ENCODE data around the gene SLC25A19.

SLC25A19 gene

DNA sequence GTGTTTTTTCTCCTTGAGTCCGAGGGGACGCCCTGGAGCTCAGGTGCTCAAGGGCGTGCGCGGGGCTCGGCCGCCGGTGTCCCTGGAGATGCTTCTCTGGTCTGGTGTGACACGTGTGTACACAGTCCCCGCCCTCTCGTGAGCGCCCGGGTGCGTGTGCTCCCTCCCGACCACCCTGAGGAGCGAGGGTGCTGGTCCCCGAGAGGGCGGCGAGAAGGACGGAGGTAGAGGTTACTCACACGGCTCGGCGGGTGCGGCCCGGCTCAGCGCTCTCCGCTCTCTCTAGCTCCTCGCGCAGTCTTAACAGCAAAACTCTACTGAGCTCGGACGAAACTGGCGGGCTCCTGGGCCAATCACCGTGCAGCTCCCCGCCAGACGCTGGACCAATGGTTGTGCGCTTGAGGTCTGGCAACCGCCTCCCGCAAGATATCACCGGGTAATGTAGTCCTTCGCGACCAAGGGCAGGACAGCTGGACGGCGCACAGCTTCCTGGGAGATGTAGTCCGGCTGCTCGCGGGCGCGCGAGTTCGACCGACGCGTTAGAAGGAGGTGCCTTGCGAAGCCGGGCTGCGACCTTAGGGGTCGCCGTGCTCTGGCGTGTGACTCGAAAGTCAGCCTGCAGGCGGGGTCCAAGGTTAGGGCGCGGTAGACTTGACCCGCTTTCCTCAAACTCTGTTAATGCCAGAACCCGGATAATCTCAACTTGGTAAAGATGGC lies at the start of gene SLC25A19:
Gene SLC25A19 (minus strand): TSS at position 319 of the 717 bp plus-strand sequence. CDS start 2,669 bp downstream, outside the sequence.
- TF ChIP-seq, protein P1, sequence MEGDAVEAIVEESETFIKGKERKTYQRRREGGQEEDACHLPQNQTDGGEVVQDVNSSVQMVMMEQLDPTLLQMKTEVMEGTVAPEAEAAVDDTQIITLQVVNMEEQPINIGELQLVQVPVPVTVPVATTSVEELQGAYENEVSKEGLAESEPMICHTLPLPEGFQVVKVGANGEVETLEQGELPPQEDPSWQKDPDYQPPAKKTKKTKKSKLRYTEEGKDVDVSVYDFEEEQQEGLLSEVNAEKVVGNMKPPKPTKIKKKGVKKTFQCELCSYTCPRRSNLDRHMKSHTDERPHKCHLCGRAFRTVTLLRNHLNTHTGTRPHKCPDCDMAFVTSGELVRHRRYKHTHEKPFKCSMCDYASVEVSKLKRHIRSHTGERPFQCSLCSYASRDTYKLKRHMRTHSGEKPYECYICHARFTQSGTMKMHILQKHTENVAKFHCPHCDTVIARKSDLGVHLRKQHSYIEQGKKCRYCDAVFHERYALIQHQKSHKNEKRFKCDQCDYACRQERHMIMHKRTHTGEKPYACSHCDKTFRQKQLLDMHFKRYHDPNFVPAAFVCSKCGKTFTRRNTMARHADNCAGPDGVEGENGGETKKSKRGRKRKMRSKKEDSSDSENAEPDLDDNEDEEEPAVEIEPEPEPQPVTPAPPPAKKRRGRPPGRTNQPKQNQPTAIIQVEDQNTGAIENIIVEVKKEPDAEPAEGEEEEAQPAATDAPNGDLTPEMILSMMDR (IDR thresholded peaks at IDR 0.05; ENCODE audit: borderline replicate concordance, insufficient read depth, low read depth, low read length) = peak; percentile 57
- H3K4me3 ChIP-seq (ENCODE audit: low read depth, low read length) = peak within 1 kb of the TSS; percentile 79

DNA sequence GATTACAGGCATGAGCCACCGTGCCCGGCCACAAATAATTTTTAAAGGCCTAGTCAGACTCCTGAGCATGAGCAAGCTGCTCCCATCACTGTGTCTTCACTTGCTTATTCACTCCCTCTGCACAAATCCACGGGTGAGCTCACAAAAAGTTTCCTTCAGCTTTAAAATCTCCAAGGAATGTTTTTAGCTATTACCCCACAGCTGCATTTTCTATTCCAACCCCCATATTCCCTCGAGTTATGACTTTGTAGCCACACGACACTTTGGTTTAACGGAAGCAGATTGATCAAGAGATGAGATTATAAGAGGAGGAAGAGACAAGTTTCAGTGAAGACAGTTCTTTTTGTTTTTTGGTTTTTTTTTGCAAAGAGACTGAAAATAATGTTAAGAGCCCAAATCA lies 49.1 kb upstream of the SLC25A19 start:
- no peak overlapping the region for H3K4me3 ChIP-seq (ENCODE audit: low read depth, low read length)
- TF ChIP-seq, protein P1 (IDR thresholded peaks at IDR 0.05; ENCODE audit: borderline replicate concordance, insufficient read depth, low read depth, low read length) = no peak

DNA sequence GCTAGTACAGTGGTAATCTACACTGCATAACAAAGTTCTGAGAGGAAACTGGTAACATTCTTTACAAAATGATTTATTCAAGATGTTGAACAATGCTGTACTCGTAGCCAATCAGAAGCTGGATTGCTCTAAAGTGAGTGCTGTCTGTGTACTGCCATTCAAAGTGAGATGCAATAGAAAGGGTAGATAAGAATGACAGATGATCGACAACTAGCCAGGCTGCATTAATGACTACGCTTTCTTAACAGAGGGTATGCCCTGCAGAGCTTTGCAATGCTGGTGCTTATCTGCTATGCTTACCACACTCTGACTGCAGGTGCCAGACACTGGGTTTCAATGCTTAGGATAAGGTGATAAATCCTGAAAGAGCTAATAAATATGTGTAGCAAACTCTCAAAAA lies 46.1 kb upstream of the SLC25A19 start:
- H3K4me3 ChIP-seq (ENCODE audit: low read depth, low read length) = no peak overlapping the region
- TF ChIP-seq, protein P1 (IDR thresholded peaks at IDR 0.05; ENCODE audit: borderline replicate concordance, insufficient read depth, low read depth, low read length) = no peak

DNA sequence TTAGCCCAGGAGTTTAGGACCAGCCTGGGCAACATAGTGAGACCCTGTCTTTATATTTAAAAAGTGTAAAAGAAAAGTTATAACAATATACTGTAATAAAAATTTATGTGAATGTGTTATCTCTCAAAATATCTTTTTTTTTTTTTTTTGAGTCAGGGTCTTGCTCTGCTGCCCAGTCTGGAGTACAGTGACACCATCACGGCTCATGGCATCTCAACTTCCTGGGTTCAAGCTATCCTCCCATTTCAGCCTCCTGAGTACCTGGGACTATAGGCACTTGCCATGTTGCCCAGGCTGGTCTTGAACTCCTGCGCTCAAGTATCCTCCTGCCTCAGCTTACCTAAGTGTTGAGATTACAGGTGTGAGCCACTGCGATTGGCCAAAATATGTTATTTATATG lies 45.5 kb upstream of the SLC25A19 start:
- no peak overlapping the region for H3K4me3 ChIP-seq (ENCODE audit: low read depth, low read length)
- TF ChIP-seq, protein P1 (IDR thresholded peaks at IDR 0.05; ENCODE audit: borderline replicate concordance, insufficient read depth, low read depth, low read length) = no peak

DNA sequence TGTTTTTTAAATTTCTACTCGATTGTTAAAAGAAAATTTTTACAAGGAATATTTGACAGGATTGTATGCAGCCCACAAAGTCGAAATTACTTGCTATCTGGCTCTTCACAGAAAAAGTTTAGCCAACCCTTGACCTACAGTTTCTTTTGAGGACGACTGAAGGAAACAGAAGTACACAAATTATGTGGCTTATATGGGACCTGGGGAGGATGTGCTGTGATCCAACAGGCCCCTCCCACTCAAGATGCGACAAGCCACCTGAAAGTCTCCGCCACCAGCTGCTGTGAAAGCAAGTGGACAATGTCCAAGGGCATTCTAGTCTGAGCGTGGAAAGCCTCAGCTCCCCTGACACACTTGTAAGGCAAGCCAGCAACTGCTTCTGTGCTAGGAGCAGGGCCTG lies 42.4 kb upstream of the SLC25A19 start:
- no peak overlapping the region for H3K4me3 ChIP-seq (ENCODE audit: low read depth, low read length)
- TF ChIP-seq, protein P1 (IDR thresholded peaks at IDR 0.05; ENCODE audit: borderline replicate concordance, insufficient read depth, low read depth, low read length) = no peak

DNA sequence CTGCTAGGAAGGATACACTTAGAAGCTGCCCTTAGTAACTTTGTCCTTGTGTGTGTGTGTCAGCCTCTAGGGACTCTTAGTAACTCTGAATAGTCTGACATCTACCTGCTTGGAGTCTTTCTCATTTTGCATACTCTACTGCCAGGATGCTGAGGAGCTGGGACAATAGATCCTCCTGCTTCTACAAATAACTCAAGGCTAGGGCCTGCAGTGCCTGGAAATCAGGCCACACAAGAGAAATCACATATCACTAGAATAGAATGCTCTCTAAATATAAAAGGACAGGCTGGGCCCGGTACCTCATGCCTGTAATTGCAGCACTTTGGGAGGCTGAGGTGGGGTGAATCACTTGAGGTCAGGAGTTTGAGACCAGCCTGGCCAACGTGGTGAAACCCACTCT lies 38.5 kb upstream of the SLC25A19 start:
- TF ChIP-seq, protein P1 (IDR thresholded peaks at IDR 0.05; ENCODE audit: borderline replicate concordance, insufficient read depth, low read depth, low read length) = no peak
- H3K4me3 ChIP-seq (ENCODE audit: low read depth, low read length) = no peak overlapping the region

DNA sequence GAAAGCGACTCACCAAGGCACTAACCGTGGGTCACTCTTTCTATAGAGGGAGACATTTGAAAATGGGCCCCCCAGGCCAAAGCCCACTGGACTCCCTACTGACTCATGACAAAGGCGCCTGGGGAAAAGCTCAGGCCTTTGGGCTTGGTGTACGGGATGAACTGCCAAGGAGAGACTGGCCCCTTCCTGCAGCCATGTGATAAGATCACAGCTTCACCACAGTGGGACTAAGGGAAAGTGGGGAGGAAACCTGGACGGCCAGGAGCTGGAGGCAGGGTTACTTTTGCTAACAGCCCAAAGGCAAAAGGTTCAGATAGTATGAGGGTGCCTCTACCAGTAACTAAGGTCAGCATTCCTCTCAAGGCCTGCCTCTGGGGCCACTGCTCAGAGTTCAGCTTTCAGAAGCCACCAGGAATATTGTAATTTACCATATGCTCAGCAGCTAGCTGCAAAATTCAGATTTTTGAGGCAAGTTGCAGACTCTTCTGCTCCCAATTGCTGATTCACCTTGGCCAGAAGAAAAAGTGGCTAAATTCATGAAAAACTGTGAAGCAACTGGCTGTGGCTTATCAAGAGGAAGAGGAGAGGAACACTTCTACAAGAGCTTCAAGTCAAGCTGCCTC lies 37.1 kb upstream of the SLC25A19 start:
- TF ChIP-seq, protein P1 (IDR thresholded peaks at IDR 0.05; ENCODE audit: borderline replicate concordance, insufficient read depth, low read depth, low read length) = no peak
- no peak overlapping the region for H3K4me3 ChIP-seq (ENCODE audit: low read depth, low read length)
